Measurements from ENCODE around the gene ZNF532. TPM values are rescaled to one million over a fixed set of nuclear protein-coding genes. Genes with fewer than 3 reads are reported as not detected.

The ZNF532 gene
- total RNA-seq, 4 donors from 2014 or later: 48.3 to 128 (median 96.2) TPM

DNA sequence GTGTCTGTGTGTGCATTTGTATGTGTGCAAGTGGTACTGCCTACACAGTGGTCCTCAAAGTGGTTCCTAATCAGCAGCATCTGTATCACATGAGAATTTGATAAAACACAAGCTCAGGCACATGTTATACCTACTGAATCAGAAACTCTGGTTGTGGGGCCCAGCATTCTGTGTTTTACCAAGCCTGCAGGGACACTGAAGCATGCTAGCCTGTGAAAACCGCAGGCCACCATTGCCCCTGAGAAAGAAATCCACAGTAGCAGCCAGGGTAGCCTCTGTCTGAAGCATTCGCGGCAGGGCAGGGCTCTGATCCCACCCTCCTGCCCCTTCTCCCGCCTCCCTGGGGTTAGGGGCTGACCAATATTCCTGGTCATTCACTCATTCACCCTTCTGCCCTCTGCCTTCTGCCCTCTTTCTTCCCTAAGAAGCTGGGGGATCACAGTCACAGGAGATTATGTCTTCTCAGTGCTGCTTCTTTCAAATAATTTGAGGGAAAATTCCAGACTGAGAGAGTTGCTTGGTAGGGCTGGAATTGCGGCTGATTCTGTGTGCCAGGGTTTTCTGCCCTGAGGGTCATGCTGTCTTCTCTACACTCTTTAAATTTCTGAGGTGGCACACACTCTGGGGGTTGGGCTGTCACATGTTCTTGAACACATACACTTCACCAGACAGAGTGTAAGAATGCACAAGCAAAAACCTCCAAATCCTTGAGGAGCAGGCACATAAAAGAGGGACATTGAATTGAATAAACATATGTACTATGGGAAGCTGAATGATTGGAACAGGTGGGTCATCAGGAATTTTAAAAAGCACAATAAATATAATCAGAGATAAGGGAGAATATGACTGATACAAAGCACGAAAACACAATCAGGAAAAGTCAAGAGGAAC, 148.4 kb downstream of the ZNF532 start:
- H3K36me3 ChIP-seq: no peaks in the 10 kb centered on the region
- H3K9me3 ChIP-seq: peaks cover 0 to 14% (median 0%) of the 10 kb centered on the region in 3 donors
- H3K4me1 ChIP-seq: no peaks in the 10 kb centered on the region
- H3K27me3 ChIP-seq: no peaks in the 10 kb centered on the region
- 67 to 77% methylated on average over 1 to 4 of the region's 6 CpGs for WGBS, 2 donors (ENCODE audit: low coverage in 1 of 2)
- ATAC-seq: no peak
- no peak overlapping the region for H3K27ac ChIP-seq
- TF ChIP-seq EP300 (IDR thresholded peaks at IDR 0.05) (no peak), POLR2A (IDR thresholded peaks at IDR 0.05) (no peak), POLR2AphosphoS5 (IDR thresholded peaks at IDR 0.05) (no peak)
- TF ChIP-seq, protein P1, sequence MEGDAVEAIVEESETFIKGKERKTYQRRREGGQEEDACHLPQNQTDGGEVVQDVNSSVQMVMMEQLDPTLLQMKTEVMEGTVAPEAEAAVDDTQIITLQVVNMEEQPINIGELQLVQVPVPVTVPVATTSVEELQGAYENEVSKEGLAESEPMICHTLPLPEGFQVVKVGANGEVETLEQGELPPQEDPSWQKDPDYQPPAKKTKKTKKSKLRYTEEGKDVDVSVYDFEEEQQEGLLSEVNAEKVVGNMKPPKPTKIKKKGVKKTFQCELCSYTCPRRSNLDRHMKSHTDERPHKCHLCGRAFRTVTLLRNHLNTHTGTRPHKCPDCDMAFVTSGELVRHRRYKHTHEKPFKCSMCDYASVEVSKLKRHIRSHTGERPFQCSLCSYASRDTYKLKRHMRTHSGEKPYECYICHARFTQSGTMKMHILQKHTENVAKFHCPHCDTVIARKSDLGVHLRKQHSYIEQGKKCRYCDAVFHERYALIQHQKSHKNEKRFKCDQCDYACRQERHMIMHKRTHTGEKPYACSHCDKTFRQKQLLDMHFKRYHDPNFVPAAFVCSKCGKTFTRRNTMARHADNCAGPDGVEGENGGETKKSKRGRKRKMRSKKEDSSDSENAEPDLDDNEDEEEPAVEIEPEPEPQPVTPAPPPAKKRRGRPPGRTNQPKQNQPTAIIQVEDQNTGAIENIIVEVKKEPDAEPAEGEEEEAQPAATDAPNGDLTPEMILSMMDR (IDR thresholded peaks at IDR 0.05): no peak
- H3K4me3 ChIP-seq: no peak overlapping the region

DNA sequence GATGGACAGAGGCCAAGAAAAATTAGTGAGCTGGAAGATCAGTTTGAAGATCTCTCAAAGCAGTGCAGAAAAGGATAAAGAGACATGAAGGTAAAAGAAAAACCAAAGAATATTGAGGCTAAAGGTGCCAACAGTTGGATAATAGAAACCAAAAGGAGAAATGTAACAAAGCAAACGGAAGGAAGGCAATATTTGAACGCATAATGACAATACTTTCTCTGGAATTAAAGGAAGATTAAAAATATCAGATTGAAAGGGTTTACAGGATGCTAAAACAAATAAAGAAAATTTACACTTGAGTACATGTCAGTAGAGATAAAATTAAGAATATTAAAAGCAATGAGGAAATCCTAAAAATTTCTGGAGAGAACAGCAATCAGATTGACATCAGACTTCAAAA, 149.1 kb downstream of the ZNF532 start:
- Histone ChIP-seq H3K9me3 (peaks cover 0 to 20% (median 0%) of the 10 kb centered on the region in 3 donors), H3K4me1 (no peaks in the 10 kb centered on the region), H3K27me3 (no peaks in the 10 kb centered on the region), H3K27ac (no peak overlapping the region), H3K4me3 (no peak overlapping the region), H3K36me3 (no peaks in the 10 kb centered on the region)
- no peak for ATAC-seq
- TF ChIP-seq EP300 (IDR thresholded peaks at IDR 0.05) (no peak), POLR2A (IDR thresholded peaks at IDR 0.05) (no peak), POLR2AphosphoS5 (IDR thresholded peaks at IDR 0.05) (no peak)
- TF ChIP-seq, protein P1 (IDR thresholded peaks at IDR 0.05): no peak
- WGBS, 2 donors (ENCODE audit: low coverage in 1 of 2): 70 to 90% methylated on average over 2 of the region's 2 CpGs

DNA sequence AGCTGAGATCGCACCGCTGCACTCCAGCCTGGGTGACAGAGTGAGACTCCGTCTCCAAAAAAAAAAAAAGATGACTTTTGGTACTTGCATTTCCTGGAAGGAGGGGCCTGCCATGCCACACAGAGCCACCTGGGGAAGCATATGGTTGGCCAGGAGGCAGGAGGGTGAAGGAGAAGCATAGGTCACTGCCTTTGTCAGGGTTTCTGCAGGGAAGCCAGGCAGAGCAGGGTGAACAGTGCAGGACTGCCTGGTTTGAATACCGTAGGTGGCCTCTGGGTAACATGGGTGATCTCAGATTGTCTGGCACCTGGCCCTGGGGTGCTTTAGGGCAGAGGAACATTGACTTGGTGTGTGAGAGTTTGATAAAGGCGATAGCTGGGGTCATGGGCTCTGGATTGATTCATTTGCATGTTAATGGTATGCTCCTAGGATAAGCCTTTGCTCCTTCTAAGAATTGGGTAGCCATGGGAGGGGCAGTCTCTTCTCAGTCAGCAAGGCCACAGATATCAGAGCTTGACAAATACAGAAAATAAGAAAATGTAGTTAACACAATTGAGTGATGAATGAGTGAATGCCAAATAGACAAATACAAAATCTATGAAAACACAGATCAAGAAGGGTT, 151.0 kb downstream of the ZNF532 start:
- H3K36me3 ChIP-seq: no peaks in the 10 kb centered on the region
- H3K27me3 ChIP-seq: no peaks in the 10 kb centered on the region
- no peak overlapping the region for H3K27ac ChIP-seq
- ATAC-seq: no peak
- no peak for TF ChIP-seq POLR2AphosphoS5 (IDR thresholded peaks at IDR 0.05)
- TF ChIP-seq POLR2A (IDR thresholded peaks at IDR 0.05): no peak
- TF ChIP-seq, protein P1 (IDR thresholded peaks at IDR 0.05): no peak
- no peak for TF ChIP-seq EP300 (IDR thresholded peaks at IDR 0.05)
- H3K4me1 ChIP-seq: no peaks in the 10 kb centered on the region
- WGBS, 2 donors (ENCODE audit: low coverage in 1 of 2): 94% methylated on average over 3 of the region's 5 CpGs; no CpG with 5 or more reads in 1 of the 2 donors
- H3K9me3 ChIP-seq: peaks cover 0 to 22% (median 0%) of the 10 kb centered on the region in 3 donors
- no peak overlapping the region for H3K4me3 ChIP-seq

DNA sequence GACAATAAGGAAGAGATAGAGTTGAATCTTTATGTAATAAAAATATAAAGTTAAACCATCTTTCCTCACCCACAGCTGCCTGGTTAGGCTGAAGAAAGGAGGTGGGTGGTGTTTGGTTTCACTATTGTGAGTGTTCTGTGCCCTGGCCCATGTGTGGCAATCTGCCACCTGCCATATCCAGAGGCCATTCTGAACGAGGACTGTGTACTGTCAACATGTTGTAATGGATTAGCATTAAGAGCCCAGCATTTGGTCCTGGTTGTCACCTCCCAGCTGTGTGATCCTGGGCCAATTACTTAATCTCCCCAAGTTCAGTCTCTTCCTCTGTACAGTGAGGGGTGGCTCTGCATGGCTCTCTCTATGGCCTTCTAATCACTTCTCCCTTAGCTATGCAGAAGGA, 156.8 kb downstream of the ZNF532 start:
- Histone ChIP-seq H3K27ac (no peak overlapping the region), H3K36me3 (no peaks in the 10 kb centered on the region)
- no peak for ATAC-seq

More for the DNA sequence above, 156.8 kb downstream of the ZNF532 start:
- TF ChIP-seq, protein P1 (IDR thresholded peaks at IDR 0.05): no peak
- TF ChIP-seq POLR2AphosphoS5 (IDR thresholded peaks at IDR 0.05): no peak
- no peak for TF ChIP-seq POLR2A (IDR thresholded peaks at IDR 0.05)
- TF ChIP-seq EP300 (IDR thresholded peaks at IDR 0.05): no peak
- no peaks in the 10 kb centered on the region for H3K27me3 ChIP-seq
- H3K4me3 ChIP-seq: no peak overlapping the region
- peaks cover 0 to 17% (median 0%) of the 10 kb centered on the region in 3 donors for H3K9me3 ChIP-seq
- 14 to 38% methylated on average over 1 of the region's 1 CpG for WGBS, 2 donors (ENCODE audit: low coverage in 1 of 2)
- H3K4me1 ChIP-seq: no peaks in the 10 kb centered on the region
